Spinal cord (tissue), 10 donors: Measurements from ENCODE around the gene SPIN1. TPM values are rescaled to one million over a fixed set of nuclear protein-coding genes. Genes with fewer than 3 reads are reported as not detected.

Source experiments
- DNase-seq, 6 donors: peaks; one replicate each; pipeline versions ENCODE4 v3.0.0 to v3.0.0-alpha.2; 2013 to 2015; ENCODE audit warnings: low spot score in 6 of 6, low read depth in 4 of 6
- H3K27ac ChIP-seq: one replicate; pipeline ENCODE4 v1.5.1; 2013; ENCODE audit warnings: low read depth, low read length, control low read depth
- H3K27me3 ChIP-seq: one replicate; pipeline ENCODE4 v1.6.1; 2013; ENCODE audit warnings: low read length; ENCODE audit not compliant: control insufficient read depth, insufficient read depth
- H3K36me3 ChIP-seq: one replicate; pipeline ENCODE4 v1.6.1; 2013; ENCODE audit warnings: low read length; ENCODE audit not compliant: control insufficient read depth, insufficient read depth
- H3K4me1 ChIP-seq: one replicate; pipeline ENCODE4 v1.6.1; 2013; ENCODE audit warnings: low read length; ENCODE audit not compliant: control insufficient read depth, insufficient read depth
- H3K4me3 ChIP-seq: one replicate; pipeline ENCODE4 v1.5.1; 2013; ENCODE audit warnings: low read depth, low read length, control low read depth
- H3K9me3 ChIP-seq: one replicate; pipeline ENCODE4 v1.6.1; 2013; ENCODE audit warnings: low read length; ENCODE audit not compliant: control insufficient read depth, insufficient read depth
- WGBS: methylation state at CpG from one replicate; pipeline ENCODE4 v1.1.5; 2013; ENCODE audit warnings: missing lambda C conversion rate; ENCODE audit not compliant: insufficient coverage; 5-methylcytosine and 5-hydroxymethylcytosine counted together
- polyA plus RNA-seq, 2 donors: library from polyadenylated mRNA; unstranded; fragments of 120-200 nt; gene quantifications; one replicate each; pipeline ENCODE4 v1.2.1, GENCODE V29; 2013; ENCODE audit not compliant: insufficient read length in 2 of 2
- total RNA-seq, 2 donors: library from RNA; depleted of rRNA in 1 of 2; stranded (reverse); fragments of 120-200 nt in 1 of 2; fragments of >200 nt in 1 of 2; gene quantifications; one replicate each; pipeline versions ENCODE4 v1.2.3 to v1.2.4, GENCODE V29; 2013 to 2014
- donor health status: healthy.

Gene SPIN1
- total and polyA plus RNA-seq, 4 donors, result 114 to 204 (median 162) TPM

- no peaks in the 10 kb centered on the region for H3K27me3 ChIP-seq
- no peak overlapping the region for H3K27ac ChIP-seq
- no peaks in the 10 kb centered on the region for H3K9me3 ChIP-seq
- peaks cover 14% of the 10 kb centered on the region for H3K4me1 ChIP-seq
- no CpG with 5 or more reads among the region's 3 CpGs for WGBS
- H3K4me3 ChIP-seq, result no peak overlapping the region
- no peak for DNase-seq
- H3K36me3 ChIP-seq, result no peaks in the 10 kb centered on the region
Observed at GRCh38 chr9:88396836-88397577, 8.8 kb downstream of the SPIN1 start.

DNA sequence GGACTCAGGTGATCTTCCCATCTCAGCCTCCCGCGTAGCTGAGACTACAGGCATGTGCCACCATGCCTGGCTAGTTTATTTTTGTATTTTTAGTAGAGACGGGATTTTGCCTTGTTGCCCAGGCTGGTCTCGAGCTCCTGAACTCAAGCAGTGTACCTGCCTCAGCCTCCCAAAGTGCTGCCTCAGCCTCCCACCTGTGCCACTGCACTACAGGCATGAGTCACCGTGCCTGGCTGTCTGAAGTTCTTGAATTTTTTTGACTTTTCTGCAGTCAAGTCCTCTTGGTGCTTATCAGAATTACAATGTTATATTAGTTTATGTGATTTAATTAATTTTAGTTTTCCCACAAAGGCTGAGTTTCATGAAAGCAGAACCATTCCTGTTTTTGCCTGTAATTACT lies 9.8 kb downstream of the SPIN1 start:
- H3K4me3 ChIP-seq, result no peak overlapping the region
- H3K4me1 ChIP-seq, result peaks cover 14% of the 10 kb centered on the region
- DNase-seq, result no peak
- H3K27ac ChIP-seq, result no peak overlapping the region
- no peaks in the 10 kb centered on the region for H3K36me3 ChIP-seq
- H3K9me3 ChIP-seq, result no peaks in the 10 kb centered on the region
- 100% methylated on average over 1 of the region's 5 CpGs for WGBS
- no peaks in the 10 kb centered on the region for H3K27me3 ChIP-seq

DNA sequence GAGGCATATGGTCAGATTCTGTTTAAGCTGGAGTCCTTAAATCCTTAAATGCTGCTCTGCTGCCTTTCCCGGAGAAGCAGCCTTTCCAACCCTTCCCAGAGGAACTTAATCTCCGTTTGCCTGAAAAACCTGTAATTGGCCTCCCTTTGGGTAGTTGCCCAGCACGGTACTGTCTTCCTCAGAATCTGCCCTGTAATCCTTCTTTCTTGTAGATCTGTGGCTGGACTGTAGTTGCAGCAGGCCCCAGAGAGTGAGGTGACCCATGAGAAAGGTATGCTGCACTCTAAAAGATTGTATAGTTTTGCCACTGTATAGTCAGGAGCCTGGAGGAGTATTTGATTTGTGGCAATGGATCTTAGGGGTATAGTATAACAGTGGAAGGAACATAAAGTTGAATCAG lies 11.7 kb downstream of the SPIN1 start:
- Histone ChIP-seq H3K9me3 (no peaks in the 10 kb centered on the region), H3K4me1 (peaks cover 14% of the 10 kb centered on the region), H3K36me3 (no peaks in the 10 kb centered on the region), H3K27ac (no peak overlapping the region), H3K27me3 (no peaks in the 10 kb centered on the region), H3K4me3 (no peak overlapping the region)
- DNase-seq, result peak in 1 of 6 donors; percentile 24
- 17% methylated on average over 2 of the region's 3 CpGs for WGBS

GRCh38 chr9:88403340-88403739 lies 15.1 kb downstream of the SPIN1 start:
- Histone ChIP-seq H3K4me3 (no peak overlapping the region), H3K36me3 (no peaks in the 10 kb centered on the region), H3K9me3 (no peaks in the 10 kb centered on the region), H3K4me1 (peaks cover 7% of the 10 kb centered on the region), H3K27me3 (no peaks in the 10 kb centered on the region), H3K27ac (no peak overlapping the region)
- WGBS, result 86% methylated on average over 1 of the region's 4 CpGs
- no peak for DNase-seq

DNA sequence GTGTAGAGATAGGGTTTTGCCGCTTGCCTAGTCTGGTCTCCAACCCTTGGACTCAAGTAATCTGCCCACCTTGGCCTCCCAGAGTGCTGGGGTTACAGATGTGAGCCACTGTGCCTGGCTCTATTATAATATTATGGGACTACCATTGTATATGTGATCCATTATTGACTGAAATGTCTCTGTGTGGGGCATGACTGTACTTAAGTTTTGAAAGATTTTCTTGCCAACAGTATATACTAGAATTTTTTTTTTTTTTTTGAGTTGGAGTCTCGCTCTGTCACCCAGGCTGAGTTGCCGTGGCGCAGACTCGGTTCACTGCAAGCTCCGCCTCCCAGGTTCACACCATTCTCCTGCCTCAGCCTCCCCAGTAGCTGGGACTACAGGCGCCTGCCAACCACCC lies 17.8 kb downstream of the SPIN1 start:
- H3K4me1 ChIP-seq, result no peaks in the 10 kb centered on the region
- DNase-seq, result no peak
- no peaks in the 10 kb centered on the region for H3K36me3 ChIP-seq
- no peaks in the 10 kb centered on the region for H3K9me3 ChIP-seq
- no CpG with 5 or more reads among the region's 7 CpGs for WGBS
- no peaks in the 10 kb centered on the region for H3K27me3 ChIP-seq
- H3K27ac ChIP-seq, result no peak overlapping the region
- no peak overlapping the region for H3K4me3 ChIP-seq

GRCh38 chr9:88411471-88411870 lies 23.2 kb downstream of the SPIN1 start:
- WGBS, result 93% methylated on average over 3 of the region's 4 CpGs

GRCh38 chr9:88414298-88414697 lies 26.1 kb downstream of the SPIN1 start:
- H3K4me3 ChIP-seq, result no peak overlapping the region
- no peak overlapping the region for H3K27ac ChIP-seq
- H3K27me3 ChIP-seq, result no peaks in the 10 kb centered on the region
- peaks cover 2% of the 10 kb centered on the region for H3K9me3 ChIP-seq
- no peaks in the 10 kb centered on the region for H3K4me1 ChIP-seq
- H3K36me3 ChIP-seq, result no peaks in the 10 kb centered on the region
- DNase-seq, result no peak
- 93% methylated on average over 2 of the region's 2 CpGs for WGBS

More at GRCh38 chr9:88411471-88411870, 23.2 kb downstream of the SPIN1 start:
- no peaks in the 10 kb centered on the region for H3K4me1 ChIP-seq
- no peak for DNase-seq
- no peak overlapping the region for H3K4me3 ChIP-seq
- no peak overlapping the region for H3K27ac ChIP-seq
- no peaks in the 10 kb centered on the region for H3K27me3 ChIP-seq
- H3K9me3 ChIP-seq, result no peaks in the 10 kb centered on the region
- H3K36me3 ChIP-seq, result no peaks in the 10 kb centered on the region

- Histone ChIP-seq H3K36me3 (peaks cover 7% of the 10 kb centered on the region), H3K27ac (no peak overlapping the region), H3K4me3 (no peak overlapping the region), H3K4me1 (no peaks in the 10 kb centered on the region), H3K27me3 (no peaks in the 10 kb centered on the region), H3K9me3 (peaks cover 2% of the 10 kb centered on the region)
- no peak for DNase-seq
- 88% methylated on average over 3 of the region's 4 CpGs for WGBS
Observed at GRCh38 chr9:88418025-88418424, 29.8 kb downstream of the SPIN1 start.

GRCh38 chr9:88418715-88419540 lies 30.7 kb downstream of the SPIN1 start:
- Histone ChIP-seq H3K36me3 (peaks cover 9% of the 10 kb centered on the region), H3K9me3 (peaks cover 2% of the 10 kb centered on the region), H3K4me1 (no peaks in the 10 kb centered on the region), H3K27me3 (no peaks in the 10 kb centered on the region), H3K4me3 (no peak overlapping the region), H3K27ac (no peak overlapping the region)
- DNase-seq, result no peak
- WGBS, result 100% methylated on average over 3 of the region's 7 CpGs

- Histone ChIP-seq H3K4me3 (no peak overlapping the region), H3K27me3 (no peaks in the 10 kb centered on the region), H3K4me1 (no peaks in the 10 kb centered on the region), H3K9me3 (peaks cover 2% of the 10 kb centered on the region), H3K27ac (no peak overlapping the region), H3K36me3 (peaks cover 9% of the 10 kb centered on the region)
- no peak for DNase-seq
- 94% methylated on average over 7 of the region's 7 CpGs for WGBS
Observed at GRCh38 chr9:88420227-88420626, 32.0 kb downstream of the SPIN1 start.
